Testis (tissue), 2 donors: Measurements from ENCODE around the gene CCL13.

Experiments used
- POLR2A ChIP-seq: fragments of 450-650 bp; IDR thresholded peaks from one replicate; pipeline ENCODE4 v1.6.1; 2017; ENCODE audit warnings: antibody characterized with exemption, mild to moderate bottlenecking, moderate library complexity
- TF ChIP-seq, protein P1 (sequence below), 3 experiments: fragments of 450-650 bp in 2 of 3; fragments of 200-600 bp in 1 of 3; sonication (generic) in 1 of 3; IDR thresholded peaks; one replicate each; pipeline ENCODE4 v1.5.1; 2016 to 2019; ENCODE audit warnings: antibody characterized with exemption in 3 of 3, mild to moderate bottlenecking in 2 of 3, moderate library complexity in 1 of 3

DNA sequence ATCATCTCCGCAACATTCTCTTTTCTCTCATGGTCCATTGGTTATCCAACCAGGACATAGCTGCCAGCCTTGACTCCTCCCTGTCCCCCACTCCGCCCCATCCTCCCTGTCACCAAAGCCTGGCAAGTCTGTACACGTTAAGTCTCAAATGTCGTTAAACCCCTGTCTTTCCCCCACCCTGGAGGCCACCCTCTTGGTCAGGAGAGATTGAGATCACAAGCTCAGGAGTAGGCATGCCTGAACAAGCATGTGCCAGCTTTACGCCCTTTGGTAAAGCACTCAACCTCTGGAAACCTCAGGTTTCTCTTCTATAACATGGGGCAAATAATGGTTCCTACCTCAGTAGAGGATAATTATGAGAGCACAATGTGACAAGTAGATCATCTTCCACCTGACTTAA lies 44.9 kb downstream of the CCL13 start:
- TF ChIP-seq, protein P1, sequence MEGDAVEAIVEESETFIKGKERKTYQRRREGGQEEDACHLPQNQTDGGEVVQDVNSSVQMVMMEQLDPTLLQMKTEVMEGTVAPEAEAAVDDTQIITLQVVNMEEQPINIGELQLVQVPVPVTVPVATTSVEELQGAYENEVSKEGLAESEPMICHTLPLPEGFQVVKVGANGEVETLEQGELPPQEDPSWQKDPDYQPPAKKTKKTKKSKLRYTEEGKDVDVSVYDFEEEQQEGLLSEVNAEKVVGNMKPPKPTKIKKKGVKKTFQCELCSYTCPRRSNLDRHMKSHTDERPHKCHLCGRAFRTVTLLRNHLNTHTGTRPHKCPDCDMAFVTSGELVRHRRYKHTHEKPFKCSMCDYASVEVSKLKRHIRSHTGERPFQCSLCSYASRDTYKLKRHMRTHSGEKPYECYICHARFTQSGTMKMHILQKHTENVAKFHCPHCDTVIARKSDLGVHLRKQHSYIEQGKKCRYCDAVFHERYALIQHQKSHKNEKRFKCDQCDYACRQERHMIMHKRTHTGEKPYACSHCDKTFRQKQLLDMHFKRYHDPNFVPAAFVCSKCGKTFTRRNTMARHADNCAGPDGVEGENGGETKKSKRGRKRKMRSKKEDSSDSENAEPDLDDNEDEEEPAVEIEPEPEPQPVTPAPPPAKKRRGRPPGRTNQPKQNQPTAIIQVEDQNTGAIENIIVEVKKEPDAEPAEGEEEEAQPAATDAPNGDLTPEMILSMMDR (IDR thresholded peaks at IDR 0.05) = no peak
- TF ChIP-seq POLR2A = no peak
